Activated T-helper 2 cell treated with anti-CD3 and anti-CD28 coated beads, Interferon-gamma antibody, Interleukin-2, Interleukin-4, amounts not matched to agents 10 μg/mL and 5 μg/mL and 100 μg/mL, durations not matched to agents 14 hours and 24 hours and 36 hours (primary cell): ENCODE results near the gene ZP3. TPM values are rescaled to one million over a fixed set of nuclear protein-coding genes. Genes with fewer than 3 reads are reported as not detected.
"Not testable (repeated sequence)": the region's sequence is repeated elsewhere in the genome, so short reads cannot be mapped to it uniquely, and the experiment has no call there.

Experiments used
- DNase-seq: peaks from one replicate; pipeline ENCODE4 v3.0.0; 2021; ENCODE audit warnings: low spot score
- H3K27ac Mint-ChIP-seq: one replicate; pipeline ENCODE4 v1.8.0; 2021; ENCODE audit warnings: mixed read lengths
- H3K27me3 Mint-ChIP-seq: one replicate; pipeline ENCODE4 v1.8.0; 2021; ENCODE audit warnings: low read depth, mixed read lengths
- H3K36me3 Mint-ChIP-seq: one replicate; pipeline ENCODE4 v1.8.0; 2021; ENCODE audit warnings: low read depth, mixed read lengths
- H3K4me1 Mint-ChIP-seq: one replicate; pipeline ENCODE4 v1.8.0; 2021; ENCODE audit warnings: low read depth, mixed read lengths
- H3K4me3 Mint-ChIP-seq: one replicate; pipeline ENCODE4 v1.8.0; 2021; ENCODE audit warnings: low read depth, mild to moderate bottlenecking, moderate library complexity, mixed read lengths
- H3K9me3 Mint-ChIP-seq: one replicate; pipeline ENCODE4 v1.8.0; 2021; ENCODE audit warnings: mixed read lengths
- intact Hi-C: fragments of 100-400 bp; cut with micrococcal nuclease; formaldehyde crosslinking; loops from one replicate; pipeline ENCODE4 v1.15.1; 2023
- total RNA-seq: library from RNA; stranded (reverse); gene quantifications from 2 replicates; pipeline ENCODE4 v1.2.3, GENCODE V29; 2022

Gene ZP3
- total RNA-seq, 1 donor from 2014 or later, result 8.2 TPM

DNA sequence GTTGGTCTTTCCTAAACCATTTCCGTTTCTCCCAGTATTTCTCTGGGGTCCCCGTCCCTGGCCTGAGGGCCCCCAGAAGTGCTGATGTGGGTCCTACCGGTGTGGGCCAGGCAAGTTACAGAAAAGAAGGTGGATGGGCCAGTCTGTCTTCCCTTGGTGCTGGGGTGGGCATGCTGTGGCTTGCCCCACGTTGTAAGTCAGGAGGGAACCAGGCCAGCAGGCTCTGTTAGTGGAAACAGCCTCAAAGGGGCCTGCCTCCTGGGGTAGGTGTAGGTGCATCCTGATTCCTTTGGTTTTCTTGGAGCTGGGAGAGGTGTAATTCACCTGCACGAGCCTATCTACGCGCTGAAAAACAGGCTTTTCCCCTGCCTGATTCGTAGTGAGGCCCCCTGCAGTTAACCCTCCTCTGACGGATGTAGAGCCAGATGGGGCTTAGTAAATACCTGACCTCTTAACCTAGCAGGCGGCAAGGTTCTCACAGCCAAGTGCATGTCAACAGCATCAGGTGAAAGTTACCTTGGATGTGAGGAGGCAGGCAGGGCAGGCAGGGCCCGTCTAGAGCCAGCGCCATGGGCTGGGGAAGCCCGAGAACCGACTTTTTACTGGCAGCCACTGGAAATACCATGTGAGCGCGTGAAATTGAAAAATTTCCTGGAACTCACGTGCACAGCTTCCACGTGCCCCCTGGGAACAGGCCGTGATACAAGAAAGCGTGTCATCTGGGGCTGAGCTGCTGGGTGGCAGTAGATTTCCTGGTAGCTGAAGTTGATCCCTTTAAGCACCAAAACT lies 61.3 kb downstream of the ZP3 start:
- DNase-seq, H3K27me3 Mint-ChIP-seq, H3K4me1 Mint-ChIP-seq, H3K27ac Mint-ChIP-seq, H3K4me3 Mint-ChIP-seq, H3K9me3 Mint-ChIP-seq, intact Hi-C loops: not testable (repeated sequence)
- peaks cover 13% of the 10 kb centered on the region for H3K36me3 Mint-ChIP-seq

DNA sequence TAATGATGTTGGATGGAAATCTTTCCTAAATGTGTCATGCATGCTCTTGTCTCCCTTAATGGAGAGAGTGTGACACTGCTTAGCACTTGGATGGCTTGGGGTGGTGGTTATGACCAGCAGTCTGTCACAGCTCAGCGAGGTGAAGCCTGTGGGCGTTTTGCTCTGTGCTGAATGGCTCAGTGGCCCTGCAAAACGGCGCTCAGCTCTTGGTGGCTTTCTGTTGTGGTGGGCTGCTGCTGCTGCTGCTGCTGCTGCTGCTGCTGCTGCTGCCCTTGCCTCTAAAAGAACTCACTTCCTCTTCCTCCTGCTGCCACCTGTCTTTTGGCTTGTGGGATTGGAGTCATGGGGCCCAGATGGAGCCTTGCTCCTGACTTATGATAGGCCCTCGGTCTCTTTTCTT lies 61.9 kb downstream of the ZP3 start:
- Mint-ChIP-seq H3K36me3 (peaks cover 13% of the 10 kb centered on the region), H3K27ac (peak overlapping the region; percentile 69)
- H3K4me3 Mint-ChIP-seq, H3K27me3 Mint-ChIP-seq, H3K4me1 Mint-ChIP-seq, intact Hi-C loops, H3K9me3 Mint-ChIP-seq, DNase-seq: not testable (repeated sequence)

DNA sequence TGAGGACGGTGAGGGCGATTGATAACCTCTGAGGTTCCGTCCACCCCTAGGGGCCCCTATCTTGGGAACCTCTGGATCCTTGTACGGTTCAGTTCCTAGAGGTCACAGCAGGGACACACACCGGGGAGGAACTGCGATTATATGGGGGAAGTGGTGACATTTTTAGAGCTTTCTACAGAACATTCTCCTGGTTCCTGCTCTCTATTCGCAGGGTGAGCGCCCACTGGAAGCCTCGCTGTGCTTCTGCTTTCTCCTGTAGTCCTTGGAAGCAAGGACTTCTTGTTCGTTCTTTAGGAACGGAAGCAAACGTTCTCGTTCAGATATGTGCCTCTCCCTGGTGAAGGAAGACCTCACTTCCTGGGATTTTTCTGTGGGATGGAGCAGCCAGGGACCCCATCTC lies 63.2 kb downstream of the ZP3 start:
- H3K27me3 Mint-ChIP-seq, DNase-seq, H3K27ac Mint-ChIP-seq, intact Hi-C loops, H3K4me1 Mint-ChIP-seq, H3K4me3 Mint-ChIP-seq, H3K36me3 Mint-ChIP-seq, H3K9me3 Mint-ChIP-seq: not testable (repeated sequence)

Other genes with a start within 250 kb of the ZP3 start
- gene SRRM3, start 223.1 kb upstream of the ZP3 start, total RNA-seq, result 0.11 and 0.23 TPM in 2 replicates
- 116 and 131 TPM in 2 replicates for gene HSPB1, start 122.3 kb upstream of the ZP3 start, total RNA-seq
- gene YWHAG, start 66.0 kb upstream of the ZP3 start, total RNA-seq, result 184 and 189 TPM in 2 replicates
- 0.71 and 0.78 TPM in 2 replicates for gene SSC4D, start 15.3 kb upstream of the ZP3 start, total RNA-seq
- 24.7 and 26.3 TPM in 2 replicates for gene DTX2, start 36.8 kb downstream of the ZP3 start, total RNA-seq
- 1.0 and 1.2 TPM in 2 replicates for gene UPK3B, start 85.6 kb downstream of the ZP3 start, total RNA-seq
- 0.14 and 0.30 TPM in 2 replicates for gene SPDYE16, start 118.3 kb downstream of the ZP3 start, total RNA-seq
- 8.2 and 9.0 TPM in 2 replicates for gene POMZP3, start 202.3 kb downstream of the ZP3 start, total RNA-seq